Effector memory CD4-positive, alpha-beta T cell (primary cell): ENCODE results near the gene LRPPRC.

Experiments
- DNase-seq, 3 donors: peaks; one replicate each; pipeline ENCODE4 v3.0.0-alpha.2; 2020
- H3K27ac ChIP-seq: 2 replicates; pipeline ENCODE4 v1.7.0; 2013; ENCODE audit warnings: mild to moderate bottlenecking, low read length, moderate library complexity; ENCODE audit not compliant: insufficient read depth, poor library complexity, severe bottlenecking
- H3K27me3 ChIP-seq: replicated peaks from 2 replicates; pipeline ENCODE4 v1.7.0; 2013; ENCODE audit warnings: mild to moderate bottlenecking, low read length; ENCODE audit not compliant: insufficient read depth, control insufficient read depth, poor library complexity, severe bottlenecking
- H3K36me3 ChIP-seq: 2 replicates; pipeline ENCODE4 v1.7.0; 2013; ENCODE audit warnings: mild to moderate bottlenecking, low read length, moderate library complexity; ENCODE audit not compliant: control insufficient read depth, insufficient read depth
- H3K4me1 ChIP-seq: 2 replicates; pipeline ENCODE4 v1.7.0; 2013; ENCODE audit warnings: low read length, mild to moderate bottlenecking; ENCODE audit not compliant: control insufficient read depth, insufficient read depth, poor library complexity, severe bottlenecking
- H3K4me3 ChIP-seq: 2 replicates; pipeline ENCODE4 v1.7.0; 2013; ENCODE audit warnings: low read length, low read depth, mild to moderate bottlenecking; ENCODE audit not compliant: insufficient read depth, poor library complexity, severe bottlenecking
- H3K9me3 ChIP-seq: 2 replicates; pipeline ENCODE4 v1.7.0; 2013; ENCODE audit warnings: mild to moderate bottlenecking, low read length, moderate library complexity; ENCODE audit not compliant: control insufficient read depth

The LRPPRC gene

DNA sequence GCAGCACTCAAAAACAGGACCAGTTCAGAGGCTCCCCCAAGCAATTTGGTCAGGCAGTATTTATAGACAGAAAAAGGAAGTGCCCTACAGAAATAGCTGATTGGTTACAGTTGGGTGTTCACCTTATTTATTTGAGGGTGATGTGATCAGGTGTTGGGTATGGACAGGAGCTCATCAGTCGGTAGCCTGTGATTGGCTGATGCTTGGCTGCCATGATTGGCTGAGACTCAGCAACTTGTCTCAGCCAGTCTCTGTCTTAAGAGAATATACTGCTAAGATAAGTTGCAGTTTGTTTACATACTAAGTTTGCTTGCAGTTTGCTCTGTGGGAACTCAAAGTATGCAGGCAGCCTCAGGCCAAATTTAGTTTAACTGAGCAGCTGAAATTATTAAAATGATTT lies 147.6 kb downstream of the LRPPRC start:
- H3K9me3 ChIP-seq: no peaks in the 10 kb centered on the region
- H3K27me3 ChIP-seq: peaks cover 2% of the 10 kb centered on the region
- no peak overlapping the region for H3K27ac ChIP-seq
- DNase-seq: no peak
- no peaks in the 10 kb centered on the region for H3K4me1 ChIP-seq
- H3K4me3 ChIP-seq: no peak overlapping the region
- no peaks in the 10 kb centered on the region for H3K36me3 ChIP-seq

DNA sequence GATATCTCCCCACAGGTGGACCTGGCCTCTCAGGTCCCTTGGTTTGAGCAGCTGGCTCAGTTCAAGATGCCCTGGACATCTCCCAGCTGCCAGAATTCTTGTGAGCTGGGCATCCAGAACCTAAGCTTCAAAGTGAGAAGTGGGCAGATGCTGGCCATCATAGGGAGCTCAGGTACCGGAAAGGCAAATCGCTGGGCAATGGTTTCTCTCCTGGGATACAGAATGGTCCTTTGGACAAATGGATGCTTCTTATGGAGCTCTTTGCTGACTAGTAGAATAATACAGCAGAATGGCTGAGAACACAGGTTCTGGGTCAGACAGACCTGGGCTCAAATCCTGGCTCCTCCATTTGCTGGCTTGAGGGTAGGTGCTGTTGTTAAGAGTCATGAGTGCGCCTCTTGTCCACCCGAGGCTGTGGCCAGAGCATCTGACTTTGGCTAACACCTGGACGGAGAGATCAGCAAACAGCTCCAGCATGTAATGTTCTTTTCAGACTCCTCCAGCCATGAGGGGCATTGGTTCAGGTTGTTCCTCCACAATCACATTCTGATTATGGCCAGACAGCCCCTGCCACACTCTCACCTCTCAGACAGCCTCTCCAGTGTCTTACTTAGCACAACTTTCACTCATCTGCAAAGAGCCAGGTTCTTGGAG lies 149.5 kb downstream of the LRPPRC start:
- no peaks in the 10 kb centered on the region for H3K36me3 ChIP-seq
- H3K4me1 ChIP-seq: no peaks in the 10 kb centered on the region
- H3K4me3 ChIP-seq: no peak overlapping the region
- DNase-seq: no peak
- H3K9me3 ChIP-seq: no peaks in the 10 kb centered on the region
- no peak overlapping the region for H3K27ac ChIP-seq
- H3K27me3 ChIP-seq: no peaks in the 10 kb centered on the region

DNA sequence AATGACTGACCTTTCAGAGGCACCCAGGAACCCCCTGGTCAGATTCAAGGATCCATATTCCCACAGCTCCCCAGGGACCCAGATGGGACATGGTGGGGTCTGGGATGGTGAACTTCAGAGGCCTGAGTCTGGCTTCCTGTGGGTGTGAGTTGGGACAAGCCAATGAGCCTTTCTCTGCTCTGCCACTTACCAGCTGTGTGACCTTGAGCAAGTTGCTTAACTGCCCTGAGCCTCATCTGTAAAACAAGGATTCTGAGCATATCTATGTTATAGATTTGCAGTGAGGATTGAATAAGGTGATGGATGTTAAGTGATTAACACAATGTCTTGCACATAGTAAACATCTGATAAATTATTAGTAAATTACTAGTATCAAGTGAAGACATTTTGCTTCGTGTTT lies 150.6 kb downstream of the LRPPRC start:
- H3K9me3 ChIP-seq: no peaks in the 10 kb centered on the region
- no peaks in the 10 kb centered on the region for H3K36me3 ChIP-seq
- H3K27ac ChIP-seq: no peak overlapping the region
- no peaks in the 10 kb centered on the region for H3K4me1 ChIP-seq
- no peak overlapping the region for H3K4me3 ChIP-seq
- no peaks in the 10 kb centered on the region for H3K27me3 ChIP-seq
- DNase-seq: no peak

DNA sequence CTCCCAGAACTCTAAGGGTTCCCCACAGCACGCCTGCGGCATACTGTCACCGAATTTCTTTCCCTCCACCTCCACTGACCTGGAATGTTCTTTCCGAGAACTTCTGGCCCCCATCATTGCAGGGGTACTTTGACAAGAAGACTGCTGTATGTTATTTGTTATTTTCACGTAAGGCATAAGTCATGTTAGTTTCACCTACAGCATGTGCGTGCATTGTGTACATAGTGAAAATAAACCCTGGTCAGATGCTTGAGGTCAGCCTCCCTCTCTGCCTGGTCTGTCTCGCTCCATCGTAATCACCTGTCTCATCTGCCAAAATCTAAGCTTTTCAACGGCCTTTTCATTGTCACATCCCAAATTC lies 152.9 kb downstream of the LRPPRC start:
- Histone ChIP-seq H3K4me3 (no peak overlapping the region), H3K9me3 (no peaks in the 10 kb centered on the region), H3K27ac (no peak overlapping the region), H3K36me3 (no peaks in the 10 kb centered on the region), H3K4me1 (no peaks in the 10 kb centered on the region), H3K27me3 (no peaks in the 10 kb centered on the region)
- no peak for DNase-seq

DNA sequence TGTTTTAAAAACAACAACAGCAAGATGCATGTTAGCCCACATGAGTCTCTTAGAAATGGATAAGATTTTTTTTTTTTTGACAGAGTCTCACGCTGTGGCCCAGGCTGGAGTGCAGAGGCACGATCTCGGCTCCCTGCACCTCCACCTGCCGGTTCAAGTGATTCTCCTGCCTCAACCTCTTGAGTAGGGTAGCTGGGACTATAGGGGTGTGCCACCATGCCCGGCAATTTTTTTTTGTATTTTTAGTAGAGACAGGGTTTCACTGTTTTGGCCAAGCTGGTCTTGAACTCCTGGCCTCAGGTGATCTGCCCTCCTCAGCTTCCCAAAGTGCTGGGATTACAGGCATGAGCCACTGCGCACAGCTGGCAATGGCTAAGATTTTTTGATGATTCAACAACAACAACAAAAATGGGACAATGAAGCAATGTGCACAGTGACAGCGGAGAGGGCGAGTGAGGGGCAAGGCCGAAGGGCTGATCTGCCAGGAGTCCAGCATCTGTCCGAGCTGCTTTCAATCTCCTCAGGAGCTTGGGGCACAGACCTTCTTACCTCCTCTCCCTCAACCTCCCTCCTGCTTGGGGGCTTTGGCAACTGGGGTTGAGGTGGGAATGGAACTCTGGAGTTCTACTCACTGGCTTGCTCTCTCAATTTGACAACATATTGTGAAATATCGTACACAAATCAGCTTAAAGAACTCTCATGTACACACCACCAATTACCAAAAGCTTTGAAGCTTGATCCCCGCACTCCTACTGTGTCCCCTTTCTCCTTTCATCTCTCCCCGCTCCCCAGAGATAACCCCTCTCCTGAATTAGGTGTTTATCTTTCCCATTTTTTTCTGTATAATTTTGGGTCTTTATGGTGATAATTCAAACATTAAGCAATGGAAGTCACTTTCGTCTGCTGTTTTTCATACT lies 153.6 kb downstream of the LRPPRC start:
- H3K27me3 ChIP-seq: no peaks in the 10 kb centered on the region
- DNase-seq: no peak
- H3K4me1 ChIP-seq: no peaks in the 10 kb centered on the region
- H3K9me3 ChIP-seq: no peaks in the 10 kb centered on the region
- H3K36me3 ChIP-seq: no peaks in the 10 kb centered on the region
- H3K27ac ChIP-seq: no peak overlapping the region
- H3K4me3 ChIP-seq: no peak overlapping the region

DNA sequence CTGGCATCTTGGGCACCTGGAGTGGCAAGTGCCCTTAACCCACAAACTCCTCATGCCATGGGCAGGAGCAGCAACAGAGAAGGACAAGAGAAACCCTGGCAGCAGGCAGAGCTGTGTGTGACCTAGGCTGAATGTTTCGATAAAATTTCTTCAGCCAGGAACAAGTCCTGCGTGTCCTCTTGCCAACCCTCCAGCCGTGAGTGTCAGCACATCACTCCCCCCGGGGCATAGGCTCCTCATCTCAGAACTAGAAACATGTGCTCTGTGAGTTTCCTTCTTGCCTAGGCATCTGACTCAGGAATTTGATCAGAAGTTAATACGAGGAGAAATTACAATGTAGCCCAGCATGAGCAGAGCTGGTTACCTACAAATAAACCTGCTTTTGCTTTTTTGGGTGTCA lies 154.8 kb downstream of the LRPPRC start:
- Histone ChIP-seq H3K9me3 (no peaks in the 10 kb centered on the region), H3K27me3 (no peaks in the 10 kb centered on the region), H3K27ac (no peak overlapping the region), H3K4me3 (no peak overlapping the region), H3K4me1 (no peaks in the 10 kb centered on the region), H3K36me3 (no peaks in the 10 kb centered on the region)
- DNase-seq: no peak

DNA sequence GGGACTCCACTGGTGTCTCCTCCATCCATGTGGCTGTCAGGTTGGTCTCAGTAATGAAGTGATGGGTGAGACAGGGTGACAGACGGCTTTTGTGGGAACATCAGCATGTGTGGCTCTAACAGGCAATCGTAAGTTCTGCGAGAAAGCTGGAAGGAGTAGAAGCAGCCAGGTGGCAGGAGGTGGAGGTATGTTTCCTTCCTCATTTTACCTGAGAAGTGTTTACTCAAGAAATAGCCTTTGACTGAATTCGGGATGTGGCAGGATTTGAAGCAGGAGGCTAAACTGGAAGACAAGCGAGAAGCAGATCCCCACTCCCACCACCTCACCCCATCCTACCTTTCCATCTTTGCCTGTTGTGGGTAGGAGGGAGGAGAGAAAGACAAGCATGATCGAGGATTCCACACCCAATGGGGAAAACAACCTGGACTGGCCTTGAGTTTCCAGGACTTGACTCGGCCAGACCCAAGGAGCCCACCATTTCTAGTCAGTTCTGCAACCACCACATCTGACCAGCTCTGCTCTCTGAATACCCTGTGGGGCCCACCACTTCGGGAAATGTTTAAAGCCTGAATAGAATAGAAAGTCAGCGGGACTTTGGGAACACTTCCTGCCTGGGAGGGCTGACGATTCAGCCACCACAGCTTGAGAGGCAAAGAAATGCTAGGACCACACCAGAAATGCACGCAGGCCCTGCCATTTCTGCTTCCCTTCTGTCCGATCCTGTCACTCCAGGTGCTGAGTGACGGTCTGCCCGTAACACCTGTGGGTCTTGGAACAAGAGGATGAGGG lies 155.8 kb downstream of the LRPPRC start:
- no peak overlapping the region for H3K4me3 ChIP-seq

DNA sequence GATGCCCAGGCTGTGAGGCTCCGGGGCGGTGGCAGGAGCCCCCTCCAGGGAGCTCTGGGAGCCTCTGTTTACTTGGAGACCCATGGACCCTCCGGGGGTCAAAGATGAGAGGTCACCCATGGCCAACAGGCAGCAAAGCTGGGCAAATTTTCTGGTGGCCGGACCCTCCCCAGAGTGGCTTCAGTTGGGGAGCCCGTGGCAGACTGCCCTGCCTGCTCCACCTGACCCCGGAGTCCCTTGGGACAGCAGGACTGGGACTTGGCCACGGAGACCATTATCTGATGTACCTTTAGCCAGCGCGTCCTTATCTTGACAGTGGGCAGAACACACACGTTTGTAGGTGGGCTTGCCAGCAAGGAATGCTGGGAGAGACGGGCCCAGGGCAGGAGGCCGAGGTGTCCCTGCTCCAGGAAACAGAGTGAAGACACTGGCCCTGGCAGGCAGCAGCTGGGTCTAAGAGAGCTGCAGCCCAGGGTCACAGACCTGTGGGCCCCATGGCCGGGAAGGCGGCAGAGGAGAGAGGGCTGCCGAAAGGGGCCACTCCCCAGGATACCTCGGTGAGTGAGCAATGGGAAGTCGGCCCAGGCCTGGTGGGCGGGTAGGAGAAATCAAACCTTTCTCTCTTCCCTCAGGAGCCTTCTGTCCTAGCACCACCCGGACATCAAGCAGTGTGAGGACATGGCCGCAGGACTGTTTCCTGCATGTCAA lies 157.1 kb downstream of the LRPPRC start, which contains the start of the genes ABCG5 and ABCG8:
ABCG5 (minus strand) TSS at position 280 of the 708 bp plus-strand sequence; CDS start at position 120, 160 bp downstream.
ABCG8 (plus strand) TSS at position 412 of the 708 bp plus-strand sequence; CDS start at position 495, 83 bp downstream.
- no peaks in the 10 kb centered on the region for H3K9me3 ChIP-seq
- H3K27ac ChIP-seq: no peak within 1 kb of the TSS
- H3K27me3 ChIP-seq: peaks cover 3% of the 10 kb centered on the region
- no peaks in the 10 kb centered on the region for H3K36me3 ChIP-seq
- no peaks in the 10 kb centered on the region for H3K4me1 ChIP-seq
- DNase-seq: no peak
- H3K4me3 ChIP-seq: no peak within 1 kb of the TSS

More for the DNA sequence above, 155.8 kb downstream of the LRPPRC start:
- Histone ChIP-seq H3K36me3 (no peaks in the 10 kb centered on the region), H3K27ac (no peak overlapping the region), H3K9me3 (no peaks in the 10 kb centered on the region), H3K27me3 (no peaks in the 10 kb centered on the region), H3K4me1 (no peaks in the 10 kb centered on the region)
- DNase-seq: no peak

DNA sequence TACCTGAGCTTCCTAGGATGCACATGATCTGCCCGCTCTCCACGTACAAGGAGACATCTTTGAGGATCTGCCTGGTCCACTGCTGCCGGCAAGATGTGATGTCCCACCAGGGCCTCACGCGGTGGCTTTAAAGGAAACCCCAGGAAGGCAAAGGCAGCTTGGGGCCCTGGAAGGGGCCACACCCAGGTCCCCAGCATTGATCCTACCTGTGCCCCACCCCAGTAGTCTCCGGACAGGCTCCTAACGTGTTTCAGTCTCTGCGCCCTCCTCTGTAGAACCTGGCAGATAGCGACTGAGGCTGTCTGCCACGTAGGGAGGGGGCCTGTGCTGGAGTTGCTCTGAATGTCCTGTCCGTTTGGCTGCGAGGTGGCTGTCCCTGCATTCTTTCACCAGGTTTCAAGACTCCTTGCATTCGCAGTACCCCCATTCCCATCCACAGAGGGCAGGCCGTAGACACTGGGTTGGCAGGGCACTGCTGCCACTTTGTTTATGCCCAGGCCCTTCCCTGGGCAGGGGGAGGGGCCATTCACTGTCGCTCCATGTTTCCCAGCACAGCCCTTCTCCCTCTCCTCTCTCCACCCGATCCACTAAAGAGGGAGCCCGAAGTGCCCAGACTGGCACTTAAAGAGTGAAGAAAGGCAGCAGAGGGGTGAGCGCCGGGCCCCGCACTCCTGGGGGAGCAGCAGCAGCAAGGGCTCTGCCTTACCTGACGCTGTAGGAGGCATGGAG lies 157.8 kb downstream of the LRPPRC start:
- no peak overlapping the region for H3K27ac ChIP-seq
- H3K4me3 ChIP-seq: no peak overlapping the region
- peaks cover 3% of the 10 kb centered on the region for H3K27me3 ChIP-seq
- no peaks in the 10 kb centered on the region for H3K9me3 ChIP-seq
- H3K4me1 ChIP-seq: no peaks in the 10 kb centered on the region
- no peak for DNase-seq
- no peaks in the 10 kb centered on the region for H3K36me3 ChIP-seq
